Mesendoderm (in vitro differentiated cells): ENCODE measurements around the gene GMEB1. TPM values are rescaled to one million over a fixed set of nuclear protein-coding genes. Genes with fewer than 3 reads are reported as not detected.

Experiments
- DNase-seq: peaks from one replicate; pipeline ENCODE4 v3.0.0; 2013
- H2AK5ac ChIP-seq: 2 replicates; pipeline ENCODE4 v1.6.1; 2013; ENCODE audit warnings: low read length, inconsistent platforms
- H2BK120ac ChIP-seq: 2 replicates; pipeline ENCODE4 v1.6.1; 2013; ENCODE audit warnings: low read depth, mild to moderate bottlenecking, low read length, moderate library complexity, mixed read lengths
- H2BK15ac ChIP-seq: replicated peaks from 2 replicates; pipeline ENCODE4 v1.6.1; 2013; ENCODE audit warnings: low read depth, mild to moderate bottlenecking, moderate library complexity
- H2BK5ac ChIP-seq: 2 replicates; pipeline ENCODE4 v1.6.1; 2013; ENCODE audit warnings: low read length, inconsistent platforms
- H3K18ac ChIP-seq: 2 replicates; pipeline ENCODE4 v1.6.1; 2013; ENCODE audit warnings: mild to moderate bottlenecking, low read length, mixed read lengths
- H3K23ac ChIP-seq: one replicate; pipeline ENCODE4 v1.6.1; 2013; ENCODE audit warnings: low read length
- H3K27ac ChIP-seq: 2 replicates; pipeline ENCODE4 v1.5.1; 2013; ENCODE audit warnings: low read depth, mild to moderate bottlenecking, inconsistent platforms, low read length, moderate library complexity
- H3K27me3 ChIP-seq: 2 replicates; pipeline ENCODE4 v1.6.1; 2013; ENCODE audit warnings: low read length, control low read depth, mild to moderate bottlenecking, inconsistent platforms; ENCODE audit not compliant: insufficient read depth, poor library complexity
- H3K36me3 ChIP-seq: 2 replicates; pipeline ENCODE4 v1.6.1; 2013; ENCODE audit warnings: low read length, inconsistent platforms; ENCODE audit not compliant: control insufficient read depth, insufficient read depth
- H3K4ac ChIP-seq: one replicate; pipeline ENCODE4 v1.6.1; 2013; ENCODE audit warnings: low read depth, mild to moderate bottlenecking, low read length, moderate library complexity
- H3K4me1 ChIP-seq: 2 replicates; pipeline ENCODE4 v1.6.1; 2013; ENCODE audit warnings: low read depth, low read length, inconsistent platforms; ENCODE audit not compliant: control insufficient read depth
- H3K4me2 ChIP-seq: 2 replicates; pipeline ENCODE4 v1.6.1; 2013; ENCODE audit warnings: low read length
- H3K4me3 ChIP-seq: 2 replicates; pipeline ENCODE4 v1.5.1; 2013; ENCODE audit warnings: mild to moderate bottlenecking, low read length
- H3K56ac ChIP-seq: one replicate; pipeline ENCODE4 v1.6.1; 2013; ENCODE audit warnings: low read length
- H3K79me1 ChIP-seq: 2 replicates; pipeline ENCODE4 v1.6.1; 2013; ENCODE audit warnings: low read length, inconsistent platforms
- H3K79me2 ChIP-seq: 2 replicates; pipeline ENCODE4 v1.6.1; 2013; ENCODE audit warnings: mild to moderate bottlenecking, low read length; ENCODE audit not compliant: control insufficient read depth, insufficient read depth
- H3K9ac ChIP-seq: 2 replicates; pipeline ENCODE4 v1.6.1; 2013; ENCODE audit warnings: low read length, inconsistent platforms
- H4K5ac ChIP-seq: one replicate; pipeline ENCODE4 v1.6.1; 2013; ENCODE audit warnings: low read length
- H4K8ac ChIP-seq: one replicate; pipeline ENCODE4 v1.6.1; 2013; ENCODE audit warnings: low read depth, mild to moderate bottlenecking, control low read depth, low read length, moderate library complexity
- WGBS: extraction: QIAGEN DNeasy Blood & Tissue Kit; methylation state at CpG from one replicate; pipeline ENCODE4 v1.1.7; 2013; ENCODE audit warnings: low lambda C conversion rate, missing lambda C conversion rate; ENCODE audit not compliant: insufficient coverage; ENCODE audit errors: extremely low coverage; 5-methylcytosine and 5-hydroxymethylcytosine counted together
- polyA plus RNA-seq, 2 experiments: library from polyadenylated mRNA; stranded (reverse); fragments of 200-250 nt; gene quantifications; one replicate each; pipeline ENCODE4 v1.2.3, GENCODE V29; 2013

The GMEB1 gene
- 14.9 TPM for polyA plus RNA-seq (2013, experiment 1 of 2)
- 14.4 TPM for polyA plus RNA-seq (2013, experiment 2 of 2)

- Histone ChIP-seq H3K27me3 (no peaks in the 10 kb centered on the region), H3K18ac (peak within 1 kb of the TSS; percentile 100), H4K8ac (peak within 1 kb of the TSS; percentile 97), H3K4me1 (peaks cover 3% of the 10 kb centered on the region), H3K9ac (peak within 1 kb of the TSS; percentile 95), H3K36me3 (no peaks in the 10 kb centered on the region), H2AK5ac (no peak within 1 kb of the TSS), H4K5ac (no peak within 1 kb of the TSS), H3K79me1 (no peaks in the 10 kb centered on the region), H3K27ac (peak within 1 kb of the TSS; percentile 100), H2BK120ac (peak within 1 kb of the TSS; percentile 99), H3K23ac (peak within 1 kb of the TSS; percentile 20), H3K79me2 (peaks cover 12% of the 10 kb centered on the region), H3K4me2 (peak within 1 kb of the TSS; percentile 93), H2BK5ac (peak within 1 kb of the TSS; percentile 93), H3K56ac (peak within 1 kb of the TSS; percentile 95), H3K4me3 (peak within 1 kb of the TSS; percentile 84), H2BK15ac (peak within 1 kb of the TSS; percentile 8), H3K4ac (peak within 1 kb of the TSS; percentile 99)
- no CpG with 5 or more reads among the region's 57 CpGs for WGBS
- peak; percentile 96 for DNase-seq
Measured at GRCh38 chr1:28668191-28668955, at the start of gene GMEB1. Gene GMEB1 (plus strand): TSS chr1:28668784. CDS start chr1:28683613, 14,829 bp downstream.

- no peak overlapping the region for H3K4me3 ChIP-seq
- 100% methylated on average over 1 of the region's 1 CpG for WGBS
- no peaks in the 10 kb centered on the region for H3K27me3 ChIP-seq
- H3K79me1 ChIP-seq, result no peaks in the 10 kb centered on the region
- H4K5ac ChIP-seq, result no peak overlapping the region
- no peaks in the 10 kb centered on the region for H3K4me1 ChIP-seq
- H3K27ac ChIP-seq, result no peak overlapping the region
- no peak overlapping the region for H3K56ac ChIP-seq
- DNase-seq, result no peak
- no peak overlapping the region for H4K8ac ChIP-seq
- no peak overlapping the region for H3K18ac ChIP-seq
- H3K4me2 ChIP-seq, result no peak overlapping the region
- no peak overlapping the region for H2BK120ac ChIP-seq
- H3K79me2 ChIP-seq, result no peaks in the 10 kb centered on the region
- no peak overlapping the region for H3K23ac ChIP-seq
- no peak overlapping the region for H2BK15ac ChIP-seq
- H3K9ac ChIP-seq, result no peak overlapping the region
- no peak overlapping the region for H3K4ac ChIP-seq
- H2AK5ac ChIP-seq, result no peak overlapping the region
- no peaks in the 10 kb centered on the region for H3K36me3 ChIP-seq
- no peak overlapping the region for H2BK5ac ChIP-seq
Measured at GRCh38 chr1:28631713-28632112, 36.9 kb upstream of the GMEB1 start.

GRCh38 chr1:28632560-28632959 is 36.0 kb upstream of the GMEB1 start:
- H2BK15ac ChIP-seq, result no peak overlapping the region
- H4K5ac ChIP-seq, result no peak overlapping the region
- no peaks in the 10 kb centered on the region for H3K79me2 ChIP-seq
- H3K79me1 ChIP-seq, result no peaks in the 10 kb centered on the region
- no CpG with 5 or more reads among the region's 4 CpGs for WGBS
- no peak overlapping the region for H3K4me3 ChIP-seq
- H3K27ac ChIP-seq, result no peak overlapping the region
- H3K27me3 ChIP-seq, result no peaks in the 10 kb centered on the region
- H3K23ac ChIP-seq, result no peak overlapping the region
- no peak for DNase-seq
- H3K4ac ChIP-seq, result no peak overlapping the region
- H2BK5ac ChIP-seq, result no peak overlapping the region
- no peak overlapping the region for H2BK120ac ChIP-seq
- H3K9ac ChIP-seq, result no peak overlapping the region
- H3K4me1 ChIP-seq, result no peaks in the 10 kb centered on the region
- H3K56ac ChIP-seq, result no peak overlapping the region
- no peak overlapping the region for H4K8ac ChIP-seq
- H3K36me3 ChIP-seq, result no peaks in the 10 kb centered on the region
- H2AK5ac ChIP-seq, result no peak overlapping the region
- H3K18ac ChIP-seq, result no peak overlapping the region
- H3K4me2 ChIP-seq, result no peak overlapping the region

GRCh38 chr1:28640766-28641165 is 27.8 kb upstream of the GMEB1 start:
- Histone ChIP-seq H3K79me2 (no peaks in the 10 kb centered on the region), H3K18ac (no peak overlapping the region), H4K8ac (no peak overlapping the region), H3K27ac (no peak overlapping the region), H4K5ac (no peak overlapping the region), H2AK5ac (no peak overlapping the region), H3K9ac (no peak overlapping the region), H3K4me1 (peaks cover 2% of the 10 kb centered on the region), H3K4me2 (no peak overlapping the region), H3K27me3 (no peaks in the 10 kb centered on the region), H3K56ac (no peak overlapping the region), H3K4me3 (no peak overlapping the region), H2BK120ac (no peak overlapping the region), H2BK15ac (no peak overlapping the region), H2BK5ac (no peak overlapping the region), H3K79me1 (no peaks in the 10 kb centered on the region), H3K36me3 (no peaks in the 10 kb centered on the region), H3K4ac (no peak overlapping the region), H3K23ac (no peak overlapping the region)
- DNase-seq, result peak; percentile 59
- WGBS, result no CpG with 5 or more reads among the region's 1 CpG

GRCh38 chr1:28642056-28642846 is 26.3 kb upstream of the GMEB1 start:
- H3K27me3 ChIP-seq, result no peaks in the 10 kb centered on the region
- H3K18ac ChIP-seq, result peak overlapping the region; percentile 7
- H3K79me2 ChIP-seq, result no peaks in the 10 kb centered on the region
- peak overlapping the region; percentile 82 for H3K4me3 ChIP-seq
- no peak overlapping the region for H2BK5ac ChIP-seq
- H3K4me2 ChIP-seq, result peak overlapping the region; percentile 92
- peak overlapping the region; percentile 49 for H3K4ac ChIP-seq
- WGBS, result no CpG with 5 or more reads among the region's 26 CpGs
- peak overlapping the region; percentile 94 for H3K9ac ChIP-seq
- peak overlapping the region; percentile 90 for H3K23ac ChIP-seq
- H4K5ac ChIP-seq, result no peak overlapping the region
- DNase-seq, result no peak
- H2AK5ac ChIP-seq, result no peak overlapping the region
- H3K27ac ChIP-seq, result peak overlapping the region; percentile 89
- peaks cover 2% of the 10 kb centered on the region for H3K4me1 ChIP-seq
- peak overlapping the region; percentile 98 for H3K56ac ChIP-seq
- H2BK120ac ChIP-seq, result no peak overlapping the region
- H3K79me1 ChIP-seq, result no peaks in the 10 kb centered on the region
- H3K36me3 ChIP-seq, result no peaks in the 10 kb centered on the region
- no peak overlapping the region for H4K8ac ChIP-seq
- no peak overlapping the region for H2BK15ac ChIP-seq
